Fibroblast of mammary gland (primary cell): Measurements from ENCODE around the gene SCN8A.

Experiments used
- DNase-seq: peaks from one replicate; pipeline ENCODE4 v3.0.0-alpha.2; 2010; ENCODE audit warnings: low read depth
- H3K4me3 ChIP-seq: 2 replicates; pipeline ENCODE4 v1.5.1; 2011; ENCODE audit warnings: low read depth, mild to moderate bottlenecking, low read length, moderate library complexity; ENCODE audit not compliant: control insufficient read depth
- CTCF ChIP-seq: conservative IDR thresholded peaks from 2 replicates; pipeline ENCODE4 v1.5.1; 2011; ENCODE audit warnings: low read depth, low read length, inconsistent platforms; ENCODE audit not compliant: control insufficient read depth, insufficient read depth

Gene SCN8A

DNA sequence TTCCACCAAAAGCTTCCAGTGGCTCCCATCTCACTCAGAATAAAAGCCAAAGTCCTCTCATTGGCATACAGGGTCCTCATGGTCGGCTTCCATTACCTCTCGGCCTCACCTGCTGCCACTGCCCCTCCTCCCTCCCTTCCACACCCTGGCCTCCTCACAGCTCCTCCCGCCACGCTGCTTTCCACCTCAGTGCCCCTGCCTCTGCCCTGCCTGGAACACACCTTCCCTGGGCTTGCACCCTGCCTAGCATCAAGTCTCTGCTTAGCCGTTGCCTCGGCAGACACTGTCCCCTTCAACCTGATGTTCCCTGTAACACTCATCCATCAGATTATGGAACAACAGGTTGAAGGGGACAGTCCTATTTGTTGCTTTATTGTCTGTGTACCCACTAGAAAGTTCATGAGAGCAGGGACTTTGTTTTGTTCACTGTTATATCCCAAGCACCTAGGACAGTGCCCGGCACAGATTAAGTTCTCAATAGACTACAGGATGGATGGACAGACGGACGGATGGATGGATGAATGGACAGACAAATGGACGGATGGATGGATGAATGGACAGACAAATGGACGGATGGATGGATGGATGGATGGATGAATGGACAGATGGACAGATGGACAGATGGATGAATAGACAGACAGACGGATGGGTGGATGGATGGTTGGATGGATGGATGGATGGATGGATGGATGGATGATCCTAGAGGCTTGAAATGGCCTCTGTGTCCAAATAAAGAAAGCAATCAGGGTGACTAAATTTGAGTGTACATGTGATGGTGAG is 242.6 kb downstream of the SCN8A start:
- DNase-seq: no peak
- TF ChIP-seq CTCF: no peak
- no peak overlapping the region for H3K4me3 ChIP-seq

- no peak overlapping the region for H3K4me3 ChIP-seq
- TF ChIP-seq CTCF: no peak
- no peak for DNase-seq
Observed at GRCh38 chr12:51834411-51834810, 243.4 kb downstream of the SCN8A start.

- no peak for TF ChIP-seq CTCF
- H3K4me3 ChIP-seq: no peak overlapping the region
- DNase-seq: no peak
Observed at GRCh38 chr12:51836041-51836826, 245.2 kb downstream of the SCN8A start.

DNA sequence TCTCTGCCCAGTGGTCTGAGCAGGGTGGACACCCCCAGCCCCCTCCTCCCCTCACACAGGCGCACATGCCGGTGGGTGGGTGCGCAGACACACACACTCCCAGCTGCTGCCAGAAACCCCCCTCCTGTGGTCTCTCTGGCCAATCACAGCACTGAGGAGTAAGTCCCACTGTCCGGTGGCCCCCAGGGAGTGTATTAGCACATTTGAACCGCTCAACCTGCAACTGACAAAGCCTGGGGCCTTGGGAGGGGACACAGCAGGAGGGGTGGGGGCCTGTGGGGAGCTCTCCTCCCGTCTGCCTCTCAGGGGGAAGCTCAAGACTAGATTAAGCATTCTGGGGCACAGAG is 245.8 kb downstream of the SCN8A start:
- no peak for TF ChIP-seq CTCF
- DNase-seq: no peak
- H3K4me3 ChIP-seq: no peak overlapping the region

DNA sequence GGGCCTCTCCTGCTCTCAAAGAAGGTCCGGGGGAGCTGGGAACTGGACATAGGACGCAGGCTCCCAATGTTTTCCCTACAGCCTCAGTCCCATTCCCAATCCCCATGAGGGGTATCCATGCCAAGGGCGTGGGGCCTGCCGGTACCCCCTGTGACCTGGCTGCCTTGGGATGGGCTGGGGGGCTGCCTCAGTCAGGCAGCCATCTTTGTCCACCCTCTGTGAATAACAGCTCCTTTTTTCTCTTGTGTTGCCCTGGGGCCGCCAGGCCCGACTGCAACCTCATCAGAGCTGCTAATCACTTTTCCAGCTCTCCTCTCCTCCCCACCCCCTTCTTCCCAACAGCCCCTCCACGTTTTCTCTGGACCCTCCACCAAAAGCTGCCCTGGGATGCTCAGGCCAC is 246.3 kb downstream of the SCN8A start:
- TF ChIP-seq CTCF: no peak
- no peak for DNase-seq
- no peak overlapping the region for H3K4me3 ChIP-seq

- no peak for TF ChIP-seq CTCF
- no peak for DNase-seq
- no peak overlapping the region for H3K4me3 ChIP-seq
Observed at GRCh38 chr12:51838036-51838435, 247.0 kb downstream of the SCN8A start.
